Kidney (tissue), 14 donors: Measurements from ENCODE around the gene BEAN1. TPM values are rescaled to one million over a fixed set of nuclear protein-coding genes. Genes with fewer than 3 reads are reported as not detected.

Experiments
- DNase-seq, 5 donors: peaks; one replicate each; pipeline ENCODE4 v3.0.0-alpha.2; 2013 to 2020
- FAIRE-seq: peaks from 2 replicates; lab custom pipeline; 2012; peaks lifted over from hg19 to GRCh38; lab: Jason Lieb, UNC
- H3K27ac ChIP-seq, 2 donors: one replicate each; pipeline ENCODE4 v1.7.0; 2013; ENCODE audit warnings: low read depth in 2 of 2, low read length in 2 of 2, inconsistent platforms in 1 of 2
- H3K27me3 ChIP-seq: one replicate; pipeline ENCODE4 v1.7.1; 2013; ENCODE audit warnings: low read length, inconsistent platforms; ENCODE audit not compliant: control insufficient read depth, insufficient read depth
- H3K36me3 ChIP-seq, 3 donors: one replicate each; pipeline versions ENCODE4 v1.7.0 to v1.7.1; 2013; ENCODE audit warnings: low read length in 3 of 3, control low read depth in 1 of 3, inconsistent platforms in 1 of 3; ENCODE audit not compliant: insufficient read depth in 3 of 3, control insufficient read depth in 2 of 3
- H3K4me1 ChIP-seq, 3 donors: one replicate each; pipeline versions ENCODE4 v1.7.0 to v1.7.1; 2013; ENCODE audit warnings: low read length in 3 of 3, inconsistent platforms in 1 of 3, low read depth in 1 of 3; ENCODE audit not compliant: control insufficient read depth in 2 of 3, insufficient read depth in 2 of 3
- H3K4me3 ChIP-seq, 3 donors: one replicate each; pipeline versions ENCODE4 v1.7.0 to v1.8.1; 2013; ENCODE audit warnings: low read length in 3 of 3, control low read depth in 1 of 3, inconsistent platforms in 1 of 3
- H3K9ac ChIP-seq, 3 donors: one replicate each; pipeline versions ENCODE4 v1.7.0 to v1.7.1; 2013; ENCODE audit warnings: low read length in 3 of 3, control low read depth in 1 of 3, inconsistent platforms in 1 of 3
- H3K9me3 ChIP-seq, 3 donors: one replicate each; pipeline versions ENCODE4 v1.7.0 to v1.7.1; 2013; ENCODE audit warnings: low read length in 3 of 3, control low read depth in 1 of 3, inconsistent platforms in 1 of 3; ENCODE audit not compliant: control insufficient read depth in 2 of 3, insufficient read depth in 1 of 3
- intact Hi-C: fragments of 100-400 bp; cut with DNase I; formaldehyde crosslinking; loops from one replicate; pipeline ENCODE4 v1.11.1; 2022
- polyA plus RNA-seq: library from polyadenylated mRNA; stranded (reverse); fragments of 350-450 nt; fragmentation: Illumina TruSeq; extraction: RNeasy Lipid Tissue Mini Kit (QIAGEN cat#74804); gene quantifications from one replicate; pipeline ENCODE4 v1.2.3, GENCODE V29; 2014; ENCODE audit warnings: low read depth, low replicate concordance; ENCODE audit not compliant: insufficient read depth
- total RNA-seq: library from RNA; stranded (reverse); fragmentation: NEBNext Ultra II Directional; extraction: Animal tissue kit (Norgen Biotek cat#: 25700); gene quantifications from one replicate; pipeline ENCODE4 v1.2.1, GENCODE V29; 2021
- TF ChIP-seq, protein P1 (sequence below): IDR thresholded peaks from 3 replicates; pipeline ENCODE4 v1.5.1; 2012; ENCODE audit warnings: mild to moderate bottlenecking, moderate library complexity, borderline replicate concordance; ENCODE audit not compliant: insufficient read depth; ENCODE audit errors: extremely low read depth
- donor health status: control.
- donor health status: control.
- donor health status: control.
- donor health status: control.
- donor health status: control.
- donor health status: DM: yes; HTN: yes; CAD: no.
- donor health status: Normal renal cell carcinoma (clear cell type).

BEAN1 gene
- total and polyA plus RNA-seq, 2 donors from 2014 or later = 0.47 to 2.4 TPM

DNA sequence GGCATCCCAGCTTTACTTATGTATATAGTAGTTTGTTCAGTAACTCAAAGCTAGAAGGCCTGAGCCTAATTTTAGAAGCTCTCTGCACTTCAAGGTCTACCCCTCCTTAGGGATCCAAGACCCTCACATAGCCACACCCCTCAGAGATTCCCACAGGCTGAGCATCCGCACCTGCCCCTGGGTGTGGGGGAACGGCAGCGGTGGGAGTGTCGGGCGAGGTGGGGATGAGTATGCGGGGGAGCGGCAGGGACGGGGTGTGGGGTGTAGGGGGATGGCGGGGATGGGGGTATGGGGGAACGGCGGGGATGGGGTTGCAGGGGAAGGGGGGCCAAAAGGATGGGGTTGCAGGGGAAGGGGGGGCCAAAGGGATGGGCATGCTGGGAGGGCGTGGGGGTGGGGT, 24.9 kb upstream of the BEAN1 start:
- H3K9me3 ChIP-seq = peaks cover 0 to 3% (median 0%) of the 10 kb centered on the region in 3 donors
- no peak overlapping the region for H3K27ac ChIP-seq
- intact Hi-C loops = loop anchor here (10.0 kb wide), 1 partner anchor 203 kb away; the partner anchor contains the start of gene CMTM3
- no peak overlapping the region for H3K9ac ChIP-seq
- H3K4me1 ChIP-seq = peaks cover 0 to 6% (median 0%) of the 10 kb centered on the region in 3 donors
- no peaks in the 10 kb centered on the region for H3K36me3 ChIP-seq
- DNase-seq = no peak
- TF ChIP-seq, protein P1, sequence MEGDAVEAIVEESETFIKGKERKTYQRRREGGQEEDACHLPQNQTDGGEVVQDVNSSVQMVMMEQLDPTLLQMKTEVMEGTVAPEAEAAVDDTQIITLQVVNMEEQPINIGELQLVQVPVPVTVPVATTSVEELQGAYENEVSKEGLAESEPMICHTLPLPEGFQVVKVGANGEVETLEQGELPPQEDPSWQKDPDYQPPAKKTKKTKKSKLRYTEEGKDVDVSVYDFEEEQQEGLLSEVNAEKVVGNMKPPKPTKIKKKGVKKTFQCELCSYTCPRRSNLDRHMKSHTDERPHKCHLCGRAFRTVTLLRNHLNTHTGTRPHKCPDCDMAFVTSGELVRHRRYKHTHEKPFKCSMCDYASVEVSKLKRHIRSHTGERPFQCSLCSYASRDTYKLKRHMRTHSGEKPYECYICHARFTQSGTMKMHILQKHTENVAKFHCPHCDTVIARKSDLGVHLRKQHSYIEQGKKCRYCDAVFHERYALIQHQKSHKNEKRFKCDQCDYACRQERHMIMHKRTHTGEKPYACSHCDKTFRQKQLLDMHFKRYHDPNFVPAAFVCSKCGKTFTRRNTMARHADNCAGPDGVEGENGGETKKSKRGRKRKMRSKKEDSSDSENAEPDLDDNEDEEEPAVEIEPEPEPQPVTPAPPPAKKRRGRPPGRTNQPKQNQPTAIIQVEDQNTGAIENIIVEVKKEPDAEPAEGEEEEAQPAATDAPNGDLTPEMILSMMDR = no peak
- H3K27me3 ChIP-seq = no peaks in the 10 kb centered on the region
- FAIRE-seq = no peak
- H3K4me3 ChIP-seq = no peak overlapping the region

DNA sequence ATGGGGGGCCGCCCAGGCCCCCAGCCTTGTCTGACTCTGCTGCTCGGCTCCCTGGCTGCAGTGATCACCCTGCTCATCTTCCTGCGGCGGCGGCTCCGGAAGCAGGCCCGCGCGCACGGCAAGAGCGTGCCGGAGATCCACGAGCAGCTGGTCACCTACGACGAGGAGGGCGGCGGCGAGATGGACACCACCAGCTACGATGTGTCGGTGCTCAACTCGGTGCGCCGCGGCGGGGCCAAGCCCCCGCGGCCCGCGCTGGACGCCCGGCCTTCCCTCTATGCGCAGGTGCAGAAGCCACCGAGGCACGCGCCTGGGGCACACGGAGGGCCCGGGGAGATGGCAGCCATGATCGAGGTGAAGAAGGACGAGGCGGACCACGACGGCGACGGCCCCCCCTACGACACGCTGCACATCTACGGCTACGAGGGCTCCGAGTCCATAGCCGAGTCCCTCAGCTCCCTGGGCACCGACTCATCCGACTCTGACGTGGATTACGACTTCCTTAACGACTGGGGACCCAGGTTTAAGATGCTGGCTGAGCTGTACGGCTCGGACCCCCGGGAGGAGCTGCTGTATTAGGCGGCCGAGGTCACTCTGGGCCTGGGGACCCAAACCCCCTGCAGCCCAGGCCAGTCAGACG, 24.4 kb upstream of the BEAN1 start:
- DNase-seq = no peak
- H3K27me3 ChIP-seq = no peaks in the 10 kb centered on the region
- H3K36me3 ChIP-seq = no peaks in the 10 kb centered on the region
- no peak overlapping the region for H3K4me3 ChIP-seq
- intact Hi-C loops = loop anchor here (10.0 kb wide), 1 partner anchor 202 kb away; the partner anchor contains the start of gene CMTM3
- no peak overlapping the region for H3K27ac ChIP-seq
- TF ChIP-seq, protein P1 = no peak
- peaks cover 0 to 6% (median 0%) of the 10 kb centered on the region in 3 donors for H3K4me1 ChIP-seq
- no peak overlapping the region for H3K9ac ChIP-seq
- no peak for FAIRE-seq
- peaks cover 0 to 3% (median 0%) of the 10 kb centered on the region in 3 donors for H3K9me3 ChIP-seq

- Histone ChIP-seq H3K9me3 (peaks cover 0 to 3% (median 0%) of the 10 kb centered on the region in 3 donors), H3K9ac (no peak overlapping the region), H3K4me1 (peaks cover 0 to 6% (median 0%) of the 10 kb centered on the region in 3 donors), H3K36me3 (no peaks in the 10 kb centered on the region), H3K27ac (no peak overlapping the region), H3K4me3 (no peak overlapping the region), H3K27me3 (no peaks in the 10 kb centered on the region)
- FAIRE-seq = no peak
- no peak for DNase-seq
- TF ChIP-seq, protein P1 = no peak
- intact Hi-C loops = loop anchor here (10.0 kb wide), 1 partner anchor 201 kb away; the partner anchor contains the start of gene CMTM3
These were observed 23.5 kb upstream of the BEAN1 start for GRCh38 chr16:66403531-66404145.
